ENCODE data around the gene FBXW12.

DNA sequence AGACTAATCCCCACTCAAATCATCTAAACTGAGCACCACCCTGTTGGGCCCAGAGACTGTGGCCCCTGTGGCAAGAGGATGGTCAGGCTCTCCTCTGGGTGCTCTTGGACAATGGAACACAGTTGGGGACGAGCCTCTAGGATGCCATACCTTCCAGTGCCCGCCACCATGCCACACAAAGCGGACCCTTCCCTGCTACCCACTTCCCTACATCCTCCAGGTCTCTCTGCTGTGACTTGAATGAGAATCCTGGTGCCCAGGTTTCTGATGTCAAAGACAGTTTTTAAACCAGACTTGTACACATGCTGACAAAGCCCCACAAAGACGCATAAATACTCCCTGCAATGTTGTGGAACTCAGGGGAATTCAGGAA lies 63.2 kb downstream of the FBXW12 start:
- TF ChIP-seq, protein P1, sequence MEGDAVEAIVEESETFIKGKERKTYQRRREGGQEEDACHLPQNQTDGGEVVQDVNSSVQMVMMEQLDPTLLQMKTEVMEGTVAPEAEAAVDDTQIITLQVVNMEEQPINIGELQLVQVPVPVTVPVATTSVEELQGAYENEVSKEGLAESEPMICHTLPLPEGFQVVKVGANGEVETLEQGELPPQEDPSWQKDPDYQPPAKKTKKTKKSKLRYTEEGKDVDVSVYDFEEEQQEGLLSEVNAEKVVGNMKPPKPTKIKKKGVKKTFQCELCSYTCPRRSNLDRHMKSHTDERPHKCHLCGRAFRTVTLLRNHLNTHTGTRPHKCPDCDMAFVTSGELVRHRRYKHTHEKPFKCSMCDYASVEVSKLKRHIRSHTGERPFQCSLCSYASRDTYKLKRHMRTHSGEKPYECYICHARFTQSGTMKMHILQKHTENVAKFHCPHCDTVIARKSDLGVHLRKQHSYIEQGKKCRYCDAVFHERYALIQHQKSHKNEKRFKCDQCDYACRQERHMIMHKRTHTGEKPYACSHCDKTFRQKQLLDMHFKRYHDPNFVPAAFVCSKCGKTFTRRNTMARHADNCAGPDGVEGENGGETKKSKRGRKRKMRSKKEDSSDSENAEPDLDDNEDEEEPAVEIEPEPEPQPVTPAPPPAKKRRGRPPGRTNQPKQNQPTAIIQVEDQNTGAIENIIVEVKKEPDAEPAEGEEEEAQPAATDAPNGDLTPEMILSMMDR (IDR thresholded peaks at IDR 0.05 in 4 of 5, conservative IDR thresholded peaks at IDR 0.05 in 1 of 5): no peak
- no peak for TF ChIP-seq POLR2A (IDR thresholded peaks at IDR 0.05)
